ENCODE data around the gene ICA1L. TPM values are rescaled to one million over a fixed set of nuclear protein-coding genes. Genes with fewer than 3 reads are reported as not detected.
"Not testable (repeated sequence)": the region's sequence is repeated elsewhere in the genome, so short reads cannot be mapped to it uniquely, and the experiment has no call there.

The ICA1L gene
- total RNA-seq, 1 experiment from 2014 or later: 5.8 TPM

GRCh38 chr2:202821206-202822160, 50.1 kb downstream of the ICA1L start:
- Histone ChIP-seq H3K27ac (no peak overlapping the region), H3K36me3 (no peaks in the 10 kb centered on the region), H3K4me1 (peaks cover 6% of the 10 kb centered on the region; the same call in 1 of the 2 replicates), H3K27me3 (no peaks in the 10 kb centered on the region), H3K9me3 (replicated peaks) (no peaks in the 10 kb centered on the region), H3K4me3 (no peak overlapping the region)
- no peak for DNase-seq

DNA sequence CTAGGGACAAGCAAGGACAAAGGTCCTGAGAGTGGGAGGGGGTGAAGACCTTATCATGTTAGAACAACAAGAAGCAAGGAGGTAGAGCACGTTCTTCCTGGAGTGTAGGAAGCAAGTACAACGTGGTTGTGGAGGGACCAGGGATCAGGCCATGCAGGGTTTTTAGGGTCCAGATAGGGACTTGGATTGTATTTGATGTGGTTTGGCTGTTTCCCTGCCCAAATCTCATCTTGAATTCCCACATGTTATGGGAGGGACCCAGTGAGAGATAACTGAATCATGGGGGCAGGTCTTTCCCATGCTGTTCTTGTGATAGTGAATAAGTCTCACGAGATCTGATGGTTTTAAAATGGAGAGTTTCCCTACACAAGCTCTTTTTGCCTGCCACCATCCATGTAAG, 53.2 kb downstream of the ICA1L start:
- Histone ChIP-seq H3K27me3 (no peaks in the 10 kb centered on the region), H3K4me3 (no peak overlapping the region), H3K36me3 (no peaks in the 10 kb centered on the region), H3K9me3 (replicated peaks) (no peaks in the 10 kb centered on the region), H3K27ac (no peak overlapping the region), H3K4me1 (peaks cover 6% of the 10 kb centered on the region; the same call in 1 of the 2 replicates)
- DNase-seq: no peak

- Histone ChIP-seq H3K4me3 (no peak overlapping the region), H3K4me1 (peaks cover 5% of the 10 kb centered on the region; the same call in 1 of the 2 replicates), H3K9me3 (replicated peaks) (no peaks in the 10 kb centered on the region), H3K27me3 (no peaks in the 10 kb centered on the region), H3K36me3 (no peaks in the 10 kb centered on the region), H3K27ac (no peak overlapping the region)
- DNase-seq: no peak
These were observed 53.8 kb downstream of the ICA1L start for GRCh38 chr2:202817771-202818170.

- no peak overlapping the region for H3K27ac ChIP-seq
- H3K27me3 ChIP-seq: no peaks in the 10 kb centered on the region
- no peaks in the 10 kb centered on the region for H3K36me3 ChIP-seq
- no peak overlapping the region for H3K4me3 ChIP-seq
- DNase-seq: no peak
- no peaks in the 10 kb centered on the region for H3K9me3 ChIP-seq (replicated peaks)
- H3K4me1 ChIP-seq: no peaks in the 10 kb centered on the region
These were observed 55.8 kb downstream of the ICA1L start for GRCh38 chr2:202815548-202816360.

- Histone ChIP-seq H3K9me3 (replicated peaks) (no peaks in the 10 kb centered on the region), H3K4me3 (no peak overlapping the region), H3K27me3 (no peaks in the 10 kb centered on the region), H3K36me3 (no peaks in the 10 kb centered on the region), H3K27ac (no peak overlapping the region), H3K4me1 (no peaks in the 10 kb centered on the region)
- DNase-seq: no peak
These were observed 57.3 kb downstream of the ICA1L start for GRCh38 chr2:202814226-202814625.

DNA sequence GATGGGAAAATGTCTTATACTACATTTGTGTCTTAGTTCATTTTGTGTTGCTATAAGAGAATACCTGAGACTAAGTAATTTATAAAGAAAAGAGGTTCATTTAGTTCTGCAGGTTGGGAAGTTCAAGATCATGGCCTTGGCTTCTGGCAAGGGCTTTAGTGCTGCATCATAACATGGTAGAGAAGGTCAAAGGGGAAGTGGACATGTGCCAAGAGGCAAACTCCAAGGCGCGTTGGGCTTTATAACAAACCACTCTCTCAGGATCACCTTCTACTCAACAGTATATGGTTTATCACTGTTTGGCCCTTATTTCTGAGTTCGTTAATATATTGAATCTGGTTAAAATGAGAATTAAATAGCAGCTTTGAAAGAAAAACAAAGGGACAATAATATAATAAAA, 58.2 kb downstream of the ICA1L start:
- Histone ChIP-seq H3K27ac (no peak overlapping the region), H3K27me3 (no peaks in the 10 kb centered on the region), H3K9me3 (replicated peaks) (no peaks in the 10 kb centered on the region), H3K36me3 (no peaks in the 10 kb centered on the region), H3K4me1 (no peaks in the 10 kb centered on the region), H3K4me3 (no peak overlapping the region)
- no peak for DNase-seq

GRCh38 chr2:202808754-202809153, 62.8 kb downstream of the ICA1L start:
- Histone ChIP-seq H3K4me1 (no peaks in the 10 kb centered on the region), H3K4me3 (no peak overlapping the region)

DNA sequence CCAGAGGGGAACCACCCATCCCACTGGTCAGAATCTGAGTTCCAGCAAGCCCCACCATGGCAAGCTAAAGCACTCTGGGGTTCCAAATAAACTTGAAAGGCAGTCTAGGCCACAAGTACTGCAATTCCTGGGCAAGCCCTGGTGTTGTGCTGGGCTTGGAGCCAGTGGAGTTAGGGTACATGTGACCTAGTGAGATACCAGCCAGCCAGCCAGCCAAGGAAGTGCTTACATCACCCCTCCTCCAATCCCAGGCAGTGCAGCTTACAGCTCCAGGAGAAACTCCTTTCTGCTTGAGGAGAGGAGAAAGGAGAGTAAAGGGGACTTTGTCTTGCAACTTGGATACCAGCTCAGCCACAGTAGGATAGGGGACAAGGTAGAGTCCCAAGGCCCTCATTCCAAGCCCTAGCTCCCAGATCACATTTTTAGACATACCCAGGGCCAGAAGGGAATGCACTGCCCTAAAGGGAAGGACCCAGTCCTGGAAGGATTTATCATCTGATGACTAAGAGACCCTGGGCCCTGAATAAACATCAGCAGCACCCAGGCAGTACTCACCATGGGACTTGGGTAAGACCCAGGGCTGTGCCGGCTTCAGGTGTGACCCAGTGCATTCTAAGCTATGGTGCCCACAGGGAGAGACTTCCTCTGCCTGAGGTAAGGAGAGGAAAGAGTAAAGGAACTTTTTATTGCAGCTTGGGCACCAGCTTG, 64.0 kb downstream of the ICA1L start:
- H3K27ac ChIP-seq: not testable (repeated sequence)

More at GRCh38 chr2:202808754-202809153, 62.8 kb downstream of the ICA1L start:
- no peaks in the 10 kb centered on the region for H3K36me3 ChIP-seq
- H3K27me3 ChIP-seq: no peaks in the 10 kb centered on the region
- H3K27ac ChIP-seq: no peak overlapping the region
- H3K9me3 ChIP-seq (replicated peaks): no peaks in the 10 kb centered on the region
- DNase-seq: no peak

DNA sequence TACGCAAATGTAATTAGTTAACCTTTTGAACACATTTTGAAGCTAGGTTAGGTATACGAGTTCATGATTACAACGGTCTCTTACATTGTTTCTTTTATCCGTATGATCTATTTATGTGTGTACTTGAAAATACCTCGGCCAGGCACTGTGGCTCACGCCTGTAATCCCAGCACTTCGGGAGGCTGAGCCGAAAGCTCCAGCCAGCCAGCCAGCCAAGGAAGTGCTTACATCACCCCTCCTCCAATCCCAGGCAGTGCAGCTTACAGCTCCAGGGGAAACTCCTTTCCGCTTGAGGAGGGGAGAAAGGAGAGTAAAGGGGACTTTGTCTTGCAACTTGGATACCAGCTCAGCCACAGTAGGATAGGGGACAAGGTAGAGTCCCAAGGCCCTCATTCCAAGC, 65.7 kb downstream of the ICA1L start:
- not testable (repeated sequence) for DNase-seq; H3K9me3 ChIP-seq (replicated peaks); H3K4me1 ChIP-seq; H3K4me3 ChIP-seq; H3K36me3 ChIP-seq; H3K27ac ChIP-seq; H3K27me3 ChIP-seq

More for the DNA sequence above, 64.0 kb downstream of the ICA1L start:
- not testable (repeated sequence) for H3K4me3 ChIP-seq; H3K9me3 ChIP-seq (replicated peaks); DNase-seq; H3K27me3 ChIP-seq; H3K36me3 ChIP-seq; H3K4me1 ChIP-seq

DNA sequence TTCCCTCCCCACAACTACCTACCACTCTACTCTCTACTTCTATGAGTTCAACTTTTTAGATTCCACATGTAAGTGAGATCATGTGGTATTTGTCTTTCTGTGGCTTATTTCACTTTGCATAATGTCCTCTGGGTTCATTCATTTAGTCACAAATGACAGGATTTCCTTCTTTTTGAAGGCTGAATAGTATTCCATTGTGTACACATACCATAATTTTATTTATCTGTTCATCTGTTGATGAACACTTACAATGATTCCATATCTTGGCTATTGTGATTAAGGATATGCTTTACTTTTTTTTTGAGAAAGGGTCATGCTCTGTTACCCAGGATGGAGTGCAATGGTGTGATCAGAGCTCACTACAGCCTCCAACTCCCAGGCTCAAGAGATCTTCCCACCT, 73.6 kb downstream of the ICA1L start:
- H3K4me1 ChIP-seq: no peaks in the 10 kb centered on the region
- DNase-seq: no peak
- H3K36me3 ChIP-seq: no peaks in the 10 kb centered on the region
- no peaks in the 10 kb centered on the region for H3K27me3 ChIP-seq
- no peak overlapping the region for H3K4me3 ChIP-seq
- no peak overlapping the region for H3K27ac ChIP-seq
- no peaks in the 10 kb centered on the region for H3K9me3 ChIP-seq (replicated peaks)

DNA sequence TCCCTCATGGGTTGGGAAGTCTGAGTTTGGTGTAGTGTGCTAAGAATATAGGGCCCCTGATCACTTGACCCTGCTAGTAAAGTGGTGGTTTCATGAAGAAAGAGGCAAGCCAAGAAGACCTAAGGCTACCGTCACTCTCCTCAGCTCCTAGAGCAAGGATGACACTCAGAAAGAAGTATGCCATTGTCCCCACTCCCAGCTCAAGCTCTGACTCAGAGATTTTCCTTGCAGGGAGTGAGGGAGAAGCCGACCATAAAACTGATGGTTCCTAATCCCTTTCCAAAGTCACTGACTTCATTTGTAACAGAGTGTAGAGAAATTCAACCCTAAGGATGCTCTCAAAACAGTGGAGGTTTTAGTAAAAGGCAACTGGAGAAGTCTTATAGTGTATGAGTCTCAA, 80.9 kb downstream of the ICA1L start:
- no peaks in the 10 kb centered on the region for H3K4me1 ChIP-seq
- no peak for DNase-seq
- H3K36me3 ChIP-seq: no peaks in the 10 kb centered on the region

GRCh38 chr2:202786842-202787241, 84.7 kb downstream of the ICA1L start:
- no peak overlapping the region for H3K27ac ChIP-seq
- no peaks in the 10 kb centered on the region for H3K9me3 ChIP-seq (replicated peaks)
- H3K4me3 ChIP-seq: no peak overlapping the region
- H3K4me1 ChIP-seq: no peaks in the 10 kb centered on the region
- DNase-seq: no peak
- H3K36me3 ChIP-seq: no peaks in the 10 kb centered on the region
- no peaks in the 10 kb centered on the region for H3K27me3 ChIP-seq

More for the DNA sequence above, 80.9 kb downstream of the ICA1L start:
- H3K9me3 ChIP-seq (replicated peaks): no peaks in the 10 kb centered on the region
- no peak overlapping the region for H3K27ac ChIP-seq
- H3K4me3 ChIP-seq: no peak overlapping the region
- H3K27me3 ChIP-seq: no peaks in the 10 kb centered on the region

DNA sequence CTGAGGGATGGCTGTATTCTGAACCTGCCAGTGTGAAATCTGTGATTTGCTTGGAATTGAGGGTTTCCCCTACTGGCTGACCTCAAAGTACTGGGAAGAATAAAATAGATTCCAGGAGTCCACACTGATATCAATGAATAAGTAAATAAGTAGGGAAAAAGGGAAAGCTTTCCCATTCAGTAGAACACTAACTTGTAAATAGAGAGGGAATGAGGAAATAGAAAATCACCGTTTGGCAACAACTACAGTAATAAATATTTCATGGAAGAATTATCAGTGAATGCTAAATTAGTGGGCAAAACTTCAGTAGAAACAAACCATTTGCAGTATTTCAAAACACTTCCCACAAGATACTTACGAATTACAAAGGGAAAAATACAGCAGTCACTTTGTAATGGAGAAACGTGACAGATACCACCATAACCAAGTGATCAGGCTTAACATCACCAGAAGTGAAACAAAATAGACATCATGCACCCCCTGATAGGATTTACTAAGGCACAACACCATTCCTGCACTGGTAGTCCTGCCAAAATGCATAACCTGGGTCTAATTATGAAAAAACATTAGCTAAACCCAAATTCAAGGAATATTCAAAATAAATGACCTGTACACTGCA, 88.5 kb downstream of the ICA1L start:
- Histone ChIP-seq H3K36me3 (no peaks in the 10 kb centered on the region), H3K4me3 (no peak overlapping the region), H3K27ac (no peak overlapping the region), H3K4me1 (no peaks in the 10 kb centered on the region), H3K9me3 (replicated peaks) (no peaks in the 10 kb centered on the region), H3K27me3 (no peaks in the 10 kb centered on the region)
- DNase-seq: no peak

DNA sequence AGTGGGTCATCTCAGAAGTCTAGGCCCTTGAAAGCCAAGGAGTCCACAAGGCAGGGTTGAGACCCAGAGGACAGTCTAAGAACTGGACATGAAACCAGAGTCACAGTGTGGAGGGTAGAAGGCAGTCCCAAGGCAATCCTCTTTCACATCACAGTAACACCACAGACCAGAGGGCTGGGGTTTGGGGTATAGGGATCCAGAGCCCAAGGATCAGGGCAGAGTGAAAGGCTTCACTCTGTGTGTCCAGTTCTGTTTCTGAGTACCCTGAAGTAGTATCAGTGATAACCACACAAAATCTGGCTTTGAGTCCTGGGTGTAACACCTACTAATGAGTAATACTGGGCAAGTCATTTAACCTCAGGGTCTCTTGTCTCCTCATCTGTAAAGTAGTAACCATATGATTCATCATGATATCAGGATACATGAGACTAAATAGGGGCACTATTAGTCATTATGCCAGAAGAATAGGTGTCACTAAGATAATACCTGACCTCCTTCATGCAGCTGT, 91.0 kb downstream of the ICA1L start:
- no peak overlapping the region for H3K4me3 ChIP-seq
- H3K27ac ChIP-seq: no peak overlapping the region
- H3K4me1 ChIP-seq: no peaks in the 10 kb centered on the region
- no peaks in the 10 kb centered on the region for H3K36me3 ChIP-seq
- H3K27me3 ChIP-seq: no peaks in the 10 kb centered on the region
- DNase-seq: no peak
- H3K9me3 ChIP-seq (replicated peaks): no peaks in the 10 kb centered on the region

All from SJCRH30 (cell line).